ENCODE results near the gene HS3ST3A1.

HS3ST3A1 gene

DNA sequence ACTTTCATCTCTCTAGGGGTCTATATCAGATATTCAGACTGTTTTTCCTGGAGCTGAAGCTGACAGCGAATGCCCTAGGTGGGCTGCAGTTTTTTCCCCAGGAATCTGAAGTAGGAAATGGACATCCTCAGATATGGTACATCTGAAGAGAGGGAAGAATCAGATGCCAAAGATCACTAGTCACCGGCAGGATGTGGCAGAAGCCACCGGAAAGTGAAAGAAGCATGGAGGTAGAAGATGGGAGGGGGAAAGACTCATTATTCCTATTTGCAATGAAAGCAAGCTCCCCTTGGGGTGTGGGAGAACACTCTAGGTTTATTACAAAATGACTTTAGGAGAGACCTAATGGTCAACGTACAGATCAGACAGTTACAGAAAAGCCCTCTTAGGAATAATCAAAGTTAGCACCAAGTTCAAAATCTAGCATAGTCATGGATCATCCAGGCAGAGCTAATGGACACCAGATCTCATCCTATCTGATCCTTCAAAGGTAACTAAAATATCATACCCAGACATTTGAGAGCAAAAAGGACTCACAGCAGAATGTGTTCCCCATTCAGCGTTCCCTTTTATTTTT lies 110.7 kb downstream of the HS3ST3A1 start:
- H3K4me3 ChIP-seq (ENCODE audit: low read depth, low read length) = no peak overlapping the region
- TF ChIP-seq CTCF (IDR thresholded peaks at IDR 0.05; ENCODE audit: insufficient read depth, low read depth, low read length, missing control alignments) = no peak
- DNase-seq (ENCODE audit: low read depth) = no peak

DNA sequence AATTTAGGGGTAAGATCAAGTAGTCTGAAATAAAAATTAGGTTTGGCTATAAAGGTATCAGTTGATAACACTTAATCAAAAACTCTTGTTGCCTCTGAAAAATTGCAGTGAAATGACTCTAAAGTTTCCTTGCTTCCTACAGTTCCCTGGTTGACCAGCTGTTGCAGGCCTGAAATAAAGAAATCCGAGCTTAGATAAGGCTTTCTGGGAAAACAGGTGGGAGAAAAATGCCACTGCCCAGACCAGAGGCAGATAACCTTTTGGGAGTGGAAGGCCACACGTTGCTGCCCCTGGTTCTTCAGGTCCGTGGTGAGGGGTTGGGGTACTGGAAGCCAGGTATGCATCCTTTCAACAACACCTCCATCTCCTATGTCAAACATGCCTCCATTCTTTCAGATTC lies 111.3 kb downstream of the HS3ST3A1 start:
- DNase-seq (ENCODE audit: low read depth) = no peak
- no peak for TF ChIP-seq CTCF (IDR thresholded peaks at IDR 0.05; ENCODE audit: insufficient read depth, low read depth, low read length, missing control alignments)
- H3K4me3 ChIP-seq (ENCODE audit: low read depth, low read length) = no peak overlapping the region

DNA sequence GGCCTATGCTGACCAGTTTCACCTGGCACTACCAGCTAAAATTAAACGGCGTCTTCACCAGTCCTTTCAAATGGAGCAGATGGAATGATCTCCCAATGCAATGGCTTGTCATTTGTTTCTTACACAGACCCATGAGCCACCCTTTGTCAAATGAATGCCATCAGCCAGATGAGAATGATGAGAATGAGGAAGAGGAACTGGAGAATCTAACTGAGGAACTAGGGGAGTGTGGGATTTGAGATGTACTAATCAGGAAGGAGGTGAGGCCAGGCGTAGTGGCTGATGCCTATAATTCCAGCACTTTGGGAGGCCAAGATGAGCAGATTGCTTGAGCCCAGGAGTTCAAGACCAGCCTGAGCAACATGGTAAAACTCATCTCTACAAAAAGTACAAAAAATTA lies 116.4 kb downstream of the HS3ST3A1 start:
- no peak overlapping the region for H3K4me3 ChIP-seq (ENCODE audit: low read depth, low read length)
- TF ChIP-seq CTCF (IDR thresholded peaks at IDR 0.05; ENCODE audit: insufficient read depth, low read depth, low read length, missing control alignments) = no peak
- DNase-seq (ENCODE audit: low read depth) = no peak

- no peak overlapping the region for H3K4me3 ChIP-seq (ENCODE audit: low read depth, low read length)
- TF ChIP-seq CTCF (IDR thresholded peaks at IDR 0.05; ENCODE audit: insufficient read depth, low read depth, low read length, missing control alignments) = no peak
- no peak for DNase-seq (ENCODE audit: low read depth)
These were observed 117.7 kb downstream of the HS3ST3A1 start for GRCh38 chr17:13484020-13484419.

DNA sequence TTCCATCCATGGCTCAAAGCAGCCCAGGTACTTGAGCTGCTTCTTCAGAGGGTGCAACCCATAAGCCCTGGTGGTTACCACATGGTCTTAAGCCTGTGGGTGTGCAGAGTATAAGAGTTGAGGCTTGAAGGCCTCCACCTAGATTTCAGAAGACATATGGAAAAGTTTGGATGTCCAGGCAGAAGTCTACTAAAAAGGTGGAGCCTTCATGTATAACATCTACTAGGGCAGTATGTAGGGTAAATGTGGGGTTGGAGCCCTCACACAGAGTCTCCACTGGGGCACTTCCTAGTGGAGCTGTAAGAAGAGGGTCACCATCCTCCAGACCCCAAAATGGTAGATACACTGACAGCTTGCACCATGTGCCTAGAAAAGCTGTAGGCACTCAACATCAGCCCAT lies 120.9 kb downstream of the HS3ST3A1 start:
- H3K4me3 ChIP-seq (ENCODE audit: low read depth, low read length) = no peak overlapping the region
- DNase-seq (ENCODE audit: low read depth) = no peak
- no peak for TF ChIP-seq CTCF (IDR thresholded peaks at IDR 0.05; ENCODE audit: insufficient read depth, low read depth, low read length, missing control alignments)

DNA sequence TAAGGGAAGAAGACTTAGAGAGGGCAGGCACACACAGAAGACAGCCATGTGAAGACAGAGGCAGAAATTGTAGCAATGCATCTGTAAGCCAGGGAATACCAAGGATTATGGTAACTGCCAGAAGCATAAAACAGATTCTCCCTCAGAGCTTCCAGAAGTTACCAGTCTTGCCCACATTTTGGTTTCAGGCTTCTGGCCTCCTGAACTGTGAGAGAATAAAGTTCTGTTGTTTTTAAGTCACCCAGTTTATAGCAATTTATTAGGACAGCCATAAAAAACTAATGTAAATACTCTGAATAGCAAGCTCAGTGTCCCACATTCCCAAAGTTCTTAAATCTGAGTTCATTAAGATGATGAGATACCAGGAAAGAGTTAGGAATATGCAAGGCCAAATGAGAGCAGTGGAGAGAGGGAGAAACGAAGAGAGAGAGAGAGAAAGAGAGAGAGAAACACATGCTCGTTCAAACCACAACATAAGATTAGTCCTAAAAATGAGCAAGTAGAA lies 123.4 kb downstream of the HS3ST3A1 start:
- no peak for TF ChIP-seq CTCF (IDR thresholded peaks at IDR 0.05; ENCODE audit: insufficient read depth, low read depth, low read length, missing control alignments)
- DNase-seq (ENCODE audit: low read depth) = no peak
- no peak overlapping the region for H3K4me3 ChIP-seq (ENCODE audit: low read depth, low read length)

DNA sequence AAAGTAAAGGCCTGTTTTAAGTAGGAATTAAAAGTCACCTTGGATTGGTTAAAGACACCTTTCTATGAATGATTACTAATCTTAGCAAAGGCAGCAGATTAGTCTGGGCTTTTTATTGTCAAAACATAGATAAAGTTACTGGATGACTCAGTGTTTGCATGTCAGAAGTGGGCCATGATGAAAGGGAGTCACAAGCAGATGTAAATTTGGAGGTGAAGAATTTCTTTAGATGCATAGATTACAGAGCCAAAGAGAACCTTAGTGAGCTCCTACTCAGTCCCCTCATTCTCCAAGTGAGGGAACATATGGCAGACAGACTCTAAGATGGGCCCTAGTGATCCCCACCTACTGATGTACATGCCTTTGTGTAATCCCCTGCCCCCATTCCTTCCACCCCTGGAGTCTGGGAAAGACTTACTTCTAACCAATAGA lies 124.5 kb downstream of the HS3ST3A1 start:
- TF ChIP-seq CTCF (IDR thresholded peaks at IDR 0.05; ENCODE audit: insufficient read depth, low read depth, low read length, missing control alignments) = no peak

More for the DNA sequence above, 124.5 kb downstream of the HS3ST3A1 start:
- H3K4me3 ChIP-seq (ENCODE audit: low read depth, low read length) = no peak overlapping the region
- DNase-seq (ENCODE audit: low read depth) = no peak
